Hepatic stellate cell (primary cell): ENCODE measurements around the gene STUB1.
A peak's percentile ranks its signal among the peaks of the same experiment; 100 is the strongest.

ENCODE experiments used
- DNase-seq: peaks from one replicate; pipeline ENCODE4 v3.0.0; 2011; ENCODE audit warnings: low spot score

The STUB1 gene

GRCh38 chr16:667113-667779 is 13.0 kb upstream of the STUB1 start:
- DNase-seq: no peak

GRCh38 chr16:667780-668518 is 12.3 kb upstream of the STUB1 start, which contains the start of gene RHOT2:
Gene RHOT2, plus strand, starts transcription at chr16:668132. Its CDS starts 68 bp downstream, at chr16:668200.
- peak; percentile 89 for DNase-seq

DNA sequence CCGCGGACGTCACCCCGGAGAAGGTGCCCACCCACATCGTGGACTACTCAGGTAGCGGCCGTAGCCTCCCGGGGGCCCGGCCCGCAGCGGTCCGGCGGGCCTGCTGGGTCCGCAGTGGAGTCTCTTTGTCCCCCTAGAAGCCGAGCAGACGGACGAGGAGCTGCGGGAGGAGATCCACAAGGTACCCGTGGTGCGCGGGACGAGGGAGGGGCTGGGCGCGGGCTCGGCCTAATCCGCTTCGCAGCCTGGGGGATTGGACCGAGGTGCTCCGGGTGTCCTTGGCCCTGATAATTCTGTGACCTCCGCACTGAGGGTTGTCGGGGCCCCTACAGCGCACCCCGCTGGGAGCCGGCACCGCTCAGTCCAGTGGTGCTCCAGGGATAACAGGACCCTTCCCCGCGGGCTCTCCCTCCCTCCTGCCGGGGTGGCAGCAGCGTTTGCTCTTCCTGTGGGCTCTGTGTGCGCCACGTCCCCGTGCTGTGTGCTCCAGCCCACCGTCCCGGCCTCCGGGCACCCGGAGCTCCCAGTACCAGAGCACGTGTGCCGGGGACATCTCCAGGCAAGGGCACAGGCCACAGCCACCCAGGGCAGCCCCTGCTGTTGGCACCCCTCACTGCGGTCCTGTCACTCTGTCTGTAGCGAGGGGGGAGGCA is 11.6 kb upstream of the STUB1 start:
- DNase-seq: peak; percentile 28

DNA sequence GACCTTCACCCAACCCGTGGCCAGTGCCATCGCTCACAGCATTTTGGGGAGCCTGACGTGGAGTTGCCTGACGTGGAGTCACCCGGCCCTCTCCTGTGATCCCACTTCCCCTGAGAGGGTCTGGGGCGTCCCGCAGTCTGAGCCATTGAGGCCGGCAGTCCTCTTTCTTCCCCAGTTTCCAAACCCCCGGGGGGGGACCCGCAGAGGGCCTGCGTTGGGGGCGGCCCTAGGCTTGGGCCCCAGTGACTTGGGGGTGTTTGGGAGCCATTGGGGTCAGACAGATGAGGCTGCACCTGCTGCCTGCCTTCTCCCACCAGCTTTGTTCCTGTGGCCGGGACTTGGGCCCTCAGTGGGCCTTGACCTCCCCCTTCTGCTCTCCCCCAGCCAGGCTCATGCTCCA is 10.5 kb upstream of the STUB1 start:
- no peak for DNase-seq

GRCh38 chr16:670485-671352 is 9.5 kb upstream of the STUB1 start:
- no peak for DNase-seq

DNA sequence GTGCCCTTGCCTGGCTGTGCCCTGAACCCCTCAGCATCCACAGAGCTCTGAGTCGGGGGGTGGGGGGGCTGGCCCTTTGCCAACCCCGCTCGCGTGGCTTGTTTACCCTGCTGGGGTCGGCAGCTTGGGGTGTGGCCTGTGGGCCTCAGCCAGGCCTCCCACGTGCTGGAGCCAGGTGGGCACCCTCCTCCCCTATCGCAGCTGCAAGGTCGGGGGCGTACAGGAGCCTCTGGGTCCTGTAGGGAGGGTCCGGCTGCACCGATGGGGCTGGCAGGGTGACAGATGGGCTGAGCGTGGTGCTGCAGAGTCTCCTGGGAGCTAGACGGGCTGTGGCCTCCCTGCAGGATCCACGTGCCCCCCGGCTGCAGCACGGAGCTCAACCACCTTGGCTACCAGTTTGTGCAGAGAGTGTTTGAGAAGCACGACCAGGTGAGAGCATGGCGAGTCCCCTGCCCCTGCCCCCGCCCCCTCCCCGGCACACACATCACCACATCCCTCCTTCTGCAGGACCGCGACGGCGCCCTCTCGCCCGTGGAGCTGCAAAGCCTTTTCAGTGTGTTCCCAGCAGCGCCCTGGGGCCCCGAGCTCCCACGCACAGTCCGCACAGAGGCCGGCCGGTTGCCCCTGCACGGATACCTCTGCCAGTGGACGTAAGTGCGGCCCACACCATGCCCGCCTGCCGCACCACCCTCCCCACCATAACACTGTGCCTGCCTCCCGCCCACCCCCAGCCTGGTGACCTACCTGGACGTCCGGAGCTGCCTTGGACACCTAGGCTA is 8.7 kb upstream of the STUB1 start:
- no peak for DNase-seq

- no peak for DNase-seq
Observed at GRCh38 chr16:672371-672770, 7.8 kb upstream of the STUB1 start.

DNA sequence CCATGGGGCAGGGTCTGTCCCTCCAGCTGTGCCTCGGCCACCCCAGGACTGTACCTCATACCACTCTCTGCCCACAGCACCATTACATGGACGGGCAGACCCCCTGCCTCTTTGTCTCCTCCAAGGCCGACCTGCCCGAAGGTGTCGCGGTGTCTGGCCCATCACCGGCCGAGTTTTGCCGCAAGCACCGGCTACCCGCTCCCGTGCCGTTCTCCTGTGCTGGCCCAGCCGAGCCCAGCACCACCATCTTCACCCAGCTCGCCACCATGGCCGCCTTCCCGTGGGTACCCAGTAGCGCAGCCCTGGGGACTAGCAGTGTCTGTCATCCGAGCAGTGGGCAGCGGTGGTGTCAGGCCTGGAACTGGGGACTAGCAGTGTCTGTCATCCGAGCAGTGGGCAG is 7.4 kb upstream of the STUB1 start:
- no peak for DNase-seq

DNA sequence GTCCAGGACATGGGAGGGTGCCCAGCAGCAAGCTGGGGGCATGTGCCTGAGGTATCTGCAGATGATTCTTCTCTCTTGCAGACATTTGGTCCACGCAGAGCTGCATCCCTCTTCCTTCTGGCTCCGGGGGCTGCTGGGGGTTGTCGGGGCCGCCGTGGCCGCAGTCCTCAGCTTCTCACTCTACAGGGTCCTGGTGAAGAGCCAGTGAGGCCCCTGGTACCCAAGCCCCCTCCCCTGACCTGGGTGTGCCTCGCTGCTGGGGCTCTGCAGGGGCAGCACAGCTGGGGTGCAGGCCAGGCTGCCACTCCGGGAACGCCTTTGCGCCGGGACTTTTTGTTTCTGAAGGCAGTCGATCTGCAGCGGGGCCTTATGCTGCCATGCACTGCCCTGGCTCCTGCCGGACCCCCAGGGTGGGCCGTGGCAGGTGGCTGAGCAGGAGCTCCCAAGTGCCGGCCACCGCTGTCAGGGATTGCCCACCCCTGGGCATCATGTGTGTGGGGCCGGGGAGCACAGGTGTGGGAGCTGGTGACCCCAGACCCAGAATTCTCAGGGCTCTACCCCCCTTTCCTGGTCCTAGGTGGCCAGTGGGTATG is 6.7 kb upstream of the STUB1 start:
- no peak for DNase-seq

- DNase-seq: no peak
Observed at GRCh38 chr16:674214-674881, 5.9 kb upstream of the STUB1 start.

DNA sequence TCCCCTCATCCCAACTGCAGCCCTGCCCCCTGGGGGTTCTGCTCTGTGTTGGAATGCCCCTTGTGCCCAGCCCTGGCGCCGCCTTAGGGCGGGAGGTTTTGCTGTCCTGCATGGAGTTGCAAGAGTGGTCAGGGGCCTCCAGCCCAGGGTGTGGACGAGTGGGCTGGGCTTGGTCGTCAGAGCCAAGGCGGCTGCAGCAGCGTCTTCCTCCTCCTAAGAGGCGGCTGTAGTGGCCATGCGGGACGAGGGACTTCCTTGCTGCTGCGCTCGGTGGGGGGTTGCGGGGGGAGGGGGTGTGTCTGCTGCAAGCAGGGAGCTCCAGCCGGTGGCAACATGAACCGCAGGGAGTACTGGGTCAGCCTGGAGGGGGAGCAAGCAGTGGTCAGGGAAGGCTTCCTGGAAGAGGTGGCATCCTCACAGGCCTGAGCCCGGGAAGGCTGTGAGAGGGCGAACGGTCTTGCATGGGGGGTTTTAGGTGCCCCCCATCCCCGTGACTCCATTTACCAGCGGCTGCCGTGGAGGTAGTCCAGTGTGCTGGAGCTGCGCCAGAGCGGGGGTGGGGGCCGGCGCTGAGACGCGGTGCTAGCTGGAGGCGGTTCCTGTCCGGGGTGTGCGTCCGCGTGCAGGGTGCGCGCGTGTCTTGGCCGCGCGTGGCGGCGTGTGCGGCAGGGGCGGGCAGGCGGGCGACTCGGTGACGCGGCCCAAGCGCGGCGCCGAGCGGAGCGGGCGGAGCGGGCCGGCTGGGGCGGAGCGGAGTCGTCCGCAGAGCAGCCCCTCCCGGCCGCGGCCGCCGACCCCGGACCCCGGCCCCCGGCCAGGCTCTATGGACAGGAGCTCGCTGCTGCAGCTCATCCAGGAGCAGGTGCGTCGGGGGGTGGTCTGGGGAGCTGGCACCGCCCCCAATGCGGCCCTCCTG is 5.0 kb upstream of the STUB1 start, which contains the start of gene RHBDL1:
TSS of gene RHBDL1 (plus strand) at position 704 of the 916 bp plus-strand sequence. CDS start at position 824, 120 bp downstream.
- DNase-seq: no peak

GRCh38 chr16:675884-676564 is 4.2 kb upstream of the STUB1 start:
- no peak for DNase-seq

DNA sequence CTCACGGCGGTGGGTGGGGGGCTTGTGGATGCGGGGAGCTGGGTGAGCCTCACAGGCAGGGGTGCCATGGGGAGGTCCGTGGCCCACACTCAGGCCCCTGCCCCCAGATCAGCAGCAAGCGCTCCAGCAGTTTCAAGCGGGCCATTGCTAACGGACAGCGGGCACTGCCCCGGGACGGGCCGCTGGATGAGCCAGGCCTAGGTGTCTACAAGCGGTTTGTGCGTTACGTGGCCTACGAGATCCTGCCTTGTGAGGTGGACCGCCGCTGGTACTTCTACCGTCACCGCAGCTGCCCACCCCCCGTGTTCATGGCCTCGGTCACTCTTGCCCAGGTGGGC is 3.7 kb upstream of the STUB1 start:
- no peak for DNase-seq

- DNase-seq: no peak
Observed at GRCh38 chr16:676913-677312, 3.3 kb upstream of the STUB1 start.

- DNase-seq: no peak
Observed at GRCh38 chr16:677316-678190, 2.7 kb upstream of the STUB1 start.

DNA sequence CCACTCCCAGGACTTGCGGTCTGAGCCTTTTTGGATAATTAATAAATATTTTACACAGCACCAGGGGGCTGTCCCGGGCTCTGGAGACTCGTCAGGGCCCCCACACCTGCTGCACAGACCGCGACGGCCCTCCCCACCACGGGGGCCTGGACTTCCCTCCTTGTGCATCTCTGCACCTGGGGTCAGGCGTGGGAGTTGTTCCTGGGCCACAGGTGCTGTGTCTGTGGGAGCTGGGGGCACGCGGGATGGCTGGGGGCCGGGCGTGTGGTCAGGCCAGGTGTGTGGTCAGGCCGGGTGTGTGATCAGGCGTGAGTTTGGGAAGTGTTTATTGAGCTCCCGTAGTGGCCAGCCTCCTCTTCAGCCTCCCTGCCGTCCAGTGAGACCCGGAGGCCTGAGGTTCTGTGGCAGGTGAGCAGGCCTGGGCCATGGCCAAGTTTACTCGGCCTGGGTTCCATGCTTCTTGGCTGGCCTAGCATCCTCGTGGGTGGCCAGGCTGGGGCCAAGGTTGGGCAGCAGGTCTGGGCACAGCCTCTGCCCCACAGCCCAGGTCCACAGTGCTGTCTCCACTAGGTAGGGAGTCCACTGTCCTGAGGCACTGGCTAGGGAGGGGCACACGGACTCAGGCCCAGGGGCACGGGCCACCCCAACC is 1.9 kb upstream of the STUB1 start:
- DNase-seq: no peak
